H9 (cell line): ENCODE measurements around the gene PROX2. TPM values are rescaled to one million over a fixed set of nuclear protein-coding genes. Genes with fewer than 3 reads are reported as not detected.

Experiments used
- DNase-seq: peaks from one replicate; pipeline ENCODE4 v3.0.0-alpha.2; 2017
- H2AFZ ChIP-seq: one replicate; pipeline ENCODE4 v1.6.1; 2013; ENCODE audit warnings: mild to moderate bottlenecking, low read length, control low read depth, moderate library complexity
- H2AK5ac ChIP-seq: 2 replicates; pipeline ENCODE4 v1.6.1; 2013; ENCODE audit warnings: low read length, control low read depth, mixed read lengths; ENCODE audit not compliant: insufficient read length
- H2BK120ac ChIP-seq: one replicate; pipeline ENCODE4 v1.6.1; 2013; ENCODE audit warnings: low read depth, mild to moderate bottlenecking, low read length, control low read depth, inconsistent platforms; ENCODE audit not compliant: poor library complexity, severe bottlenecking
- H2BK12ac ChIP-seq: 2 replicates; pipeline ENCODE4 v1.6.1; 2013; ENCODE audit warnings: low read length, control low read depth, mixed read lengths, low read depth; ENCODE audit not compliant: insufficient read length
- H2BK15ac ChIP-seq: 2 replicates; pipeline ENCODE4 v1.6.1; 2013; ENCODE audit warnings: low read depth, low read length, control low read depth
- H2BK20ac ChIP-seq: one replicate; pipeline ENCODE4 v1.6.1; 2013; ENCODE audit warnings: low read depth, mild to moderate bottlenecking, low read length, control low read depth, inconsistent platforms; ENCODE audit not compliant: poor library complexity, severe bottlenecking
- H2BK5ac ChIP-seq: 2 replicates; pipeline ENCODE4 v1.6.1; 2013; ENCODE audit warnings: low read length, control low read depth, mixed read lengths; ENCODE audit not compliant: insufficient read length
- H3K14ac ChIP-seq: 2 replicates; pipeline ENCODE4 v1.6.1; 2013; ENCODE audit warnings: low read length, control low read depth; ENCODE audit not compliant: insufficient read depth
- H3K18ac ChIP-seq: 2 replicates; pipeline ENCODE4 v1.6.1; 2013; ENCODE audit warnings: low read depth, mild to moderate bottlenecking, mixed read lengths, low read length, control low read depth; ENCODE audit not compliant: insufficient read length
- H3K23ac ChIP-seq: 2 replicates; pipeline ENCODE4 v1.6.1; 2013; ENCODE audit warnings: low read length, control low read depth, mixed read lengths, low read depth; ENCODE audit not compliant: insufficient read length
- H3K23me2 ChIP-seq: 2 replicates; pipeline ENCODE4 v1.6.1; 2013; ENCODE audit warnings: low read depth, mild to moderate bottlenecking, mixed read lengths, low read length, control low read depth; ENCODE audit not compliant: insufficient read length, poor library complexity, severe bottlenecking
- H3K27ac ChIP-seq: 2 replicates; pipeline ENCODE4 v1.5.1; 2013; ENCODE audit warnings: low read length, control low read depth, mixed read lengths, low read depth; ENCODE audit not compliant: insufficient read length
- H3K27me3 ChIP-seq: 2 replicates; pipeline ENCODE4 v1.6.1; 2013; ENCODE audit warnings: low read length, control low read depth, inconsistent platforms; ENCODE audit not compliant: insufficient read depth
- H3K4ac ChIP-seq: 2 replicates; pipeline ENCODE4 v1.6.1; 2013; ENCODE audit warnings: low read depth, mild to moderate bottlenecking, control low read depth, inconsistent platforms, low read length, moderate library complexity
- H3K4me1 ChIP-seq: 2 replicates; pipeline ENCODE4 v1.6.1; 2013; ENCODE audit warnings: low read length, control low read depth, inconsistent platforms; ENCODE audit not compliant: insufficient read depth
- H3K4me2 ChIP-seq: 2 replicates; pipeline ENCODE4 v1.6.1; 2013; ENCODE audit warnings: low read length, control low read depth, mixed read lengths; ENCODE audit not compliant: insufficient read length, insufficient read depth
- H3K56ac ChIP-seq: 2 replicates; pipeline ENCODE4 v1.6.1; 2013; ENCODE audit warnings: low read depth, mild to moderate bottlenecking, mixed read lengths, low read length, control low read depth; ENCODE audit not compliant: insufficient read length
- H3K79me1 ChIP-seq: 2 replicates; pipeline ENCODE4 v1.6.1; 2013; ENCODE audit warnings: low read depth, mild to moderate bottlenecking, moderate library complexity, low read length, control low read depth, inconsistent platforms; ENCODE audit not compliant: insufficient read depth, poor library complexity, severe bottlenecking
- H3K79me2 ChIP-seq: 2 replicates; pipeline ENCODE4 v1.6.1; 2013; ENCODE audit warnings: low read length, control low read depth, inconsistent platforms; ENCODE audit not compliant: insufficient read depth
- H3K9ac ChIP-seq: 2 replicates; pipeline ENCODE4 v1.6.1; 2013; ENCODE audit warnings: low read length, control low read depth, mixed read lengths; ENCODE audit not compliant: insufficient read length; ENCODE audit errors: extremely low read depth
- H3K9me3 ChIP-seq: one replicate; pipeline ENCODE4 v1.6.1; 2013; ENCODE audit warnings: low read depth, low read length, inconsistent platforms; ENCODE audit not compliant: control insufficient read depth
- H3T11ph ChIP-seq: one replicate; pipeline ENCODE4 v1.6.1; 2013; ENCODE audit warnings: mild to moderate bottlenecking, low read length, control low read depth, inconsistent platforms
- H4K20me1 ChIP-seq: one replicate; pipeline ENCODE4 v1.6.1; 2013; ENCODE audit not compliant: control insufficient read depth, insufficient read length, insufficient read depth
- H4K5ac ChIP-seq: 2 replicates; pipeline ENCODE4 v1.6.1; 2013; ENCODE audit warnings: low read depth, mild to moderate bottlenecking, mixed read lengths, low read length, control low read depth; ENCODE audit not compliant: insufficient read length
- H4K8ac ChIP-seq: replicated peaks from 2 replicates; pipeline ENCODE4 v1.6.1; 2013; ENCODE audit warnings: low read length, control low read depth, mixed read lengths, low read depth; ENCODE audit not compliant: insufficient read length
- H4K91ac ChIP-seq: 2 replicates; pipeline ENCODE4 v1.6.1; 2013; ENCODE audit warnings: low read depth, mild to moderate bottlenecking, moderate library complexity, mixed read lengths, low read length, control low read depth; ENCODE audit not compliant: insufficient read length
- H3K27ac Mint-ChIP-seq, 3 experiments: 2 replicates in 2 of 3; 3 replicates in 1 of 3; pipeline ENCODE4 v1.8.0; 2020 to 2021; ENCODE audit warnings: mixed read lengths in 3 of 3, mild to moderate bottlenecking in 1 of 3, moderate library complexity in 1 of 3
- H3K27me3 Mint-ChIP-seq: 2 replicates; pipeline ENCODE4 v1.8.0; 2021; ENCODE audit warnings: low read depth, mild to moderate bottlenecking, moderate library complexity, mixed read lengths
- H3K36me3 Mint-ChIP-seq, 3 experiments: 2 replicates in 2 of 3; 3 replicates in 1 of 3; pipeline ENCODE4 v1.8.0; 2020 to 2021; ENCODE audit warnings: low read depth in 3 of 3, mixed read lengths in 3 of 3; ENCODE audit not compliant: insufficient read depth in 1 of 3
- H3K4me1 Mint-ChIP-seq, 2 experiments: 2 replicates each; pipeline ENCODE4 v1.8.0; 2020; ENCODE audit warnings: mixed read lengths in 2 of 2
- H3K4me3 Mint-ChIP-seq, 2 experiments: 2 replicates in 1 of 2; 3 replicates in 1 of 2; pipeline ENCODE4 v1.8.0; 2020 to 2021; ENCODE audit warnings: mild to moderate bottlenecking in 2 of 2, mixed read lengths in 2 of 2, moderate library complexity in 1 of 2
- H3K9me3 Mint-ChIP-seq, 2 experiments: 2 replicates in 1 of 2; 3 replicates in 1 of 2; pipeline ENCODE4 v1.8.0; 2020; ENCODE audit warnings: mild to moderate bottlenecking in 2 of 2, mixed read lengths in 2 of 2, moderate library complexity in 1 of 2
- CTCF ChIP-seq: fragments of 200-600 bp; sonication (generic); conservative IDR thresholded peaks from 3 replicates; pipeline ENCODE4 v1.8.0; 2021; ENCODE audit warnings: antibody characterized with exemption, mild to moderate bottlenecking
- WGBS: extraction: QIAGEN DNeasy Blood & Tissue Kit; methylation state at CpG from one replicate; pipeline ENCODE4 v1.1.7; 2013; ENCODE audit warnings: missing lambda C conversion rate, low lambda C conversion rate, mixed read lengths; ENCODE audit not compliant: insufficient read length; ENCODE audit errors: extremely low coverage; 5-methylcytosine and 5-hydroxymethylcytosine counted together
- total RNA-seq: library from RNA; stranded (reverse); gene quantifications from 2 replicates; pipeline ENCODE4 v1.2.1, GENCODE V29; 2021

The PROX2 gene
- total RNA-seq, 1 experiment from 2014 or later: not detected

GRCh38 chr14:74898083-74898482 lies 22.1 kb upstream of the PROX2 start:
- no peak overlapping the region for H4K5ac ChIP-seq
- H2BK20ac ChIP-seq: no peak overlapping the region
- H4K8ac ChIP-seq: no peak overlapping the region
- H3K9me3 Mint-ChIP-seq: no peaks in the 10 kb centered on the region
- no peak overlapping the region for H2BK5ac ChIP-seq
- no peak overlapping the region for H3K14ac ChIP-seq
- H3K27me3 ChIP-seq: no peaks in the 10 kb centered on the region
- H3K27ac Mint-ChIP-seq: peak overlapping the region in 1 of 3 experiments; percentile 35; a peak in 1 of 7 replicates
- H3K79me1 ChIP-seq: no peaks in the 10 kb centered on the region
- no peak overlapping the region for H2AK5ac ChIP-seq
- H3K4ac ChIP-seq: no peak overlapping the region
- no peak overlapping the region for H3K4me2 ChIP-seq
- no peak overlapping the region for H4K91ac ChIP-seq
- H2BK12ac ChIP-seq: no peak overlapping the region
- H3K4me3 Mint-ChIP-seq: no peak overlapping the region; a peak in 1 of 5 replicates
- no CpG with 5 or more reads among the region's 2 CpGs for WGBS
- no peaks in the 10 kb centered on the region for H3K23me2 ChIP-seq
- H3K4me1 Mint-ChIP-seq: peaks cover 6% of the 10 kb centered on the region in 2 experiments
- no peak overlapping the region for H3K23ac ChIP-seq
- no peak overlapping the region for H3T11ph ChIP-seq
- no peak overlapping the region for H3K18ac ChIP-seq
- H3K36me3 Mint-ChIP-seq: peaks cover 81 to 99% (median 98%) of the 10 kb centered on the region in 3 experiments
- H3K56ac ChIP-seq: no peak overlapping the region
- H3K4me1 ChIP-seq: no peaks in the 10 kb centered on the region
- no peaks in the 10 kb centered on the region for H3K9me3 ChIP-seq
- no peak overlapping the region for H2BK120ac ChIP-seq
- no peak for DNase-seq
- no peak for TF ChIP-seq CTCF
- H2AFZ ChIP-seq: no peak overlapping the region
- H4K20me1 ChIP-seq: no peaks in the 10 kb centered on the region
- H2BK15ac ChIP-seq: no peak overlapping the region
- H3K79me2 ChIP-seq: no peaks in the 10 kb centered on the region
- no peak overlapping the region for H3K27ac ChIP-seq
- no peak overlapping the region for H3K9ac ChIP-seq
- H3K27me3 Mint-ChIP-seq: no peaks in the 10 kb centered on the region
